ENCODE measurements around the gene CACNB4.

Gene CACNB4

DNA sequence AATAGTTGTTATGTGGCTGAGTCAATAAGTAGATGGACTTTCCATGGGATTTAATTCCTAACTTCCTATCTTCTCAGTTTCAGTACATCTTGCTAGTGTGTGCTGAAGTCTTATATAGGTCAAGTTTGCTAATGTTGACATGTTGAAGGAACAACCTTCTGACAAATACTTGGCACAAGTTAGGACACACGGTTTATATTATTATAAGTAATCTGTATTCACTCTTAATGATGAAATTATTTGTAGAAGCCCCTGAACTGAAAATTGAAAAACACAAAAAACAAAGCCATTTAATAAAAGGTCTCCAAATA is 289.8 kb downstream of the CACNB4 start:
- H2BK120ac ChIP-seq (ENCODE audit: insufficient read depth, low read length, poor library complexity) = no peak overlapping the region
- no peak overlapping the region for H3K4me2 ChIP-seq (ENCODE audit: low read length)
- H2AFZ ChIP-seq (ENCODE audit: insufficient read depth, low read length, poor library complexity) = no peak overlapping the region
- H3K9me3 ChIP-seq (ENCODE audit: insufficient read depth, low read depth, low read length) = no peaks in the 10 kb centered on the region
- no peak overlapping the region for H2BK5ac ChIP-seq (ENCODE audit: low read depth, low read length, poor library complexity)
- H3K23ac ChIP-seq (ENCODE audit: low read length) = no peak overlapping the region
- H3K4ac ChIP-seq (ENCODE audit: low read depth, low read length) = no peak overlapping the region
- WGBS (ENCODE audit: extremely low coverage, insufficient coverage, insufficient read length) = no CpG with 5 or more reads among the region's 1 CpG
- H3K18ac ChIP-seq (ENCODE audit: low read length) = no peak overlapping the region
- H3K4me3 ChIP-seq (ENCODE audit: low read depth, low read length) = no peak overlapping the region
- no peak overlapping the region for H3K27ac ChIP-seq (ENCODE audit: low read depth, low read length)
- H3K4me1 ChIP-seq (ENCODE audit: control insufficient read depth in 1 of 2, insufficient read depth in 2 of 2, low read length in 2 of 2) = no peaks in the 10 kb centered on the region
- DNase-seq = no peak
- H3K79me2 ChIP-seq (ENCODE audit: control insufficient read depth, insufficient read depth, low read length, poor library complexity) = no peaks in the 10 kb centered on the region
- H2AK5ac ChIP-seq (ENCODE audit: low read length) = no peak overlapping the region
- no peaks in the 10 kb centered on the region for H3K27me3 ChIP-seq (ENCODE audit: insufficient read depth, low read length)
- H4K91ac ChIP-seq (ENCODE audit: low read depth, low read length) = no peak overlapping the region
- H3K36me3 ChIP-seq (ENCODE audit: control insufficient read depth in 1 of 2, insufficient read depth in 2 of 2, low read length in 2 of 2) = peaks cover 11 to 12% of the 10 kb centered on the region in 2 experiments
- no peak overlapping the region for H3K9ac ChIP-seq (ENCODE audit: low read length)
- no peak overlapping the region for H4K8ac ChIP-seq (ENCODE audit: low read depth, low read length)
- H3K14ac ChIP-seq (ENCODE audit: low read length) = no peak overlapping the region
- H2BK12ac ChIP-seq (ENCODE audit: low read length) = no peak overlapping the region
- H3K79me1 ChIP-seq (ENCODE audit: low read length) = no peaks in the 10 kb centered on the region
- H4K12ac ChIP-seq (ENCODE audit: low read depth, low read length) = no peak overlapping the region

DNA sequence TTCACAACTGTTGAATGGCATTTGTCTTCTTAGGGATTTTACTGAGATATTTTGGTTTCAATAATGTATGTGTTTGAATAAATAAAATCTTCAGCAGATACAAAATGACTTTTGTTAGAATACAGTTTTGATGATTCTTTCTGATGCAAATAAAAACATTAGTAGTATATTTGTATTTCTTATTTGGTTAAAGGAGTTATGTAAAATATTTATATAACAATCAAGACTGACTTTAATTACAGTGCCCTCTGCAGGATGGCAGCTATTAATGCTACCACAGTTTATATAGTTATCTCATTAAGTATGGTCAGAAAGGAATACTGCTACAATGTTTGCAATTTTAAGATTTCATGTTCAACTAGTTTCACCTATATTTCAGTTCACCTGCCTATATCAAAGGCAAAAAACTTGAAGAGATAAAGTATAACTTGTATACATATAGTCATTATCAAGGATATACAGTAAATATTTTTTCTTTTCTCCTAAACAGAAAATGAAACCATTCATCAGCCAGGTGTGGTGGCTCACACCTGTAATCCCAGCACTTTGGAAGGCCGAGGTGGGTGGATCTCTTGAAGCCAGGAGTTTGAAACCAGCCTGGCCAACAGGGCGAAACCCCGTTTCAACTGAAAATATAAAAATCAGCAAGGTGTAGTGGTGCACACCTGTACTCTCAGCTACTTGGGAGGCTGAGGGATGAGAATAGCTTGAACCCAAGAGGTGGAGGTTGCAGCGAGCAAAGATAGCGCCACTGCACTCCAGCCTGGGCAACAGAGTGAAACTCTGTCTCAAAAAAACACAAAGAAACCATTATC is 290.4 kb downstream of the CACNB4 start:
- H3K9me3 ChIP-seq (ENCODE audit: insufficient read depth, low read depth, low read length) = no peaks in the 10 kb centered on the region
- H2AK5ac ChIP-seq (ENCODE audit: low read length) = no peak overlapping the region
- H4K12ac ChIP-seq (ENCODE audit: low read depth, low read length) = no peak overlapping the region
- H4K8ac ChIP-seq (ENCODE audit: low read depth, low read length) = no peak overlapping the region
- no peak overlapping the region for H3K14ac ChIP-seq (ENCODE audit: low read length)
- H3K27ac ChIP-seq (ENCODE audit: low read depth, low read length) = no peak overlapping the region
- no CpG with 5 or more reads among the region's 5 CpGs for WGBS (ENCODE audit: extremely low coverage, insufficient coverage, insufficient read length)
- H3K27me3 ChIP-seq (ENCODE audit: insufficient read depth, low read length) = no peaks in the 10 kb centered on the region
- H3K4me3 ChIP-seq (ENCODE audit: low read depth, low read length) = no peak overlapping the region
- H2BK12ac ChIP-seq (ENCODE audit: low read length) = no peak overlapping the region
- no peaks in the 10 kb centered on the region for H3K79me2 ChIP-seq (ENCODE audit: control insufficient read depth, insufficient read depth, low read length, poor library complexity)
- no peak overlapping the region for H3K18ac ChIP-seq (ENCODE audit: low read length)
- H2BK5ac ChIP-seq (ENCODE audit: low read depth, low read length, poor library complexity) = no peak overlapping the region
- H3K36me3 ChIP-seq (ENCODE audit: control insufficient read depth in 1 of 2, insufficient read depth in 2 of 2, low read length in 2 of 2) = peaks cover 11 to 13% of the 10 kb centered on the region in 2 experiments
- no peak overlapping the region for H3K4ac ChIP-seq (ENCODE audit: low read depth, low read length)
- no peaks in the 10 kb centered on the region for H3K79me1 ChIP-seq (ENCODE audit: low read length)
- no peaks in the 10 kb centered on the region for H3K4me1 ChIP-seq (ENCODE audit: control insufficient read depth in 1 of 2, insufficient read depth in 2 of 2, low read length in 2 of 2)
- H3K23ac ChIP-seq (ENCODE audit: low read length) = no peak overlapping the region
- no peak overlapping the region for H2AFZ ChIP-seq (ENCODE audit: insufficient read depth, low read length, poor library complexity)
- no peak overlapping the region for H3K4me2 ChIP-seq (ENCODE audit: low read length)
- no peak overlapping the region for H2BK120ac ChIP-seq (ENCODE audit: insufficient read depth, low read length, poor library complexity)
- DNase-seq = peak in 1 of 2 donors; percentile 34
- no peak overlapping the region for H4K91ac ChIP-seq (ENCODE audit: low read depth, low read length)
- H3K9ac ChIP-seq (ENCODE audit: low read length) = no peak overlapping the region

DNA sequence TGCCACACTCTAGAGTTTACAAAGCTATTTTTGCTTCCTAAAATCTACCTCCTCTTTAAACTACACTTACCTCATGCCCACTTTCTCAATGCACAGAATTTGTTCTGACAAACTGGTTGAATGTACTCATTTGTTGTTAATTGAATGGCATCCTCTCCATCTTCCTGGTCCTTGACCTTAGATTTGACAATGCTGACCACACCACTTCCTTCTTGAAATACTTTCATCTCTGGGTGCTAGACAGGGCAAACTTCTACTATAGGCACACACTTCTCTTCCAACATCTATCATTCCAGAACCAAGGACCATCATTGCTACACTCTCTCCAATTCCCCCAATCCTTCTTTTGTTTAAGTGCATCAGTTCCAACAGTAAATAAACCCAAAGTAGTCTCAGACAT is 292.9 kb downstream of the CACNB4 start:
- H3K14ac ChIP-seq (ENCODE audit: low read length) = no peak overlapping the region
- H3K9ac ChIP-seq (ENCODE audit: low read length) = no peak overlapping the region
- no peak overlapping the region for H3K23ac ChIP-seq (ENCODE audit: low read length)
- H2BK12ac ChIP-seq (ENCODE audit: low read length) = no peak overlapping the region
- no peak overlapping the region for H2AK5ac ChIP-seq (ENCODE audit: low read length)
- no peak overlapping the region for H3K18ac ChIP-seq (ENCODE audit: low read length)
- no peaks in the 10 kb centered on the region for H3K4me1 ChIP-seq (ENCODE audit: control insufficient read depth in 1 of 2, insufficient read depth in 2 of 2, low read length in 2 of 2)
- no peak overlapping the region for H3K4me2 ChIP-seq (ENCODE audit: low read length)
- H3K4ac ChIP-seq (ENCODE audit: low read depth, low read length) = no peak overlapping the region
- H3K4me3 ChIP-seq (ENCODE audit: low read depth, low read length) = no peak overlapping the region
- no peak overlapping the region for H2AFZ ChIP-seq (ENCODE audit: insufficient read depth, low read length, poor library complexity)
- H3K79me1 ChIP-seq (ENCODE audit: low read length) = no peaks in the 10 kb centered on the region
- no peaks in the 10 kb centered on the region for H3K9me3 ChIP-seq (ENCODE audit: insufficient read depth, low read depth, low read length)
- no peak overlapping the region for H4K91ac ChIP-seq (ENCODE audit: low read depth, low read length)
- H4K8ac ChIP-seq (ENCODE audit: low read depth, low read length) = no peak overlapping the region
- no peak overlapping the region for H3K27ac ChIP-seq (ENCODE audit: low read depth, low read length)
- H3K36me3 ChIP-seq (ENCODE audit: control insufficient read depth in 1 of 2, insufficient read depth in 2 of 2, low read length in 2 of 2) = peaks cover 9% of the 10 kb centered on the region in 2 experiments
- H2BK5ac ChIP-seq (ENCODE audit: low read depth, low read length, poor library complexity) = no peak overlapping the region
- no peak overlapping the region for H4K12ac ChIP-seq (ENCODE audit: low read depth, low read length)
- no peak overlapping the region for H2BK120ac ChIP-seq (ENCODE audit: insufficient read depth, low read length, poor library complexity)
- no peak for DNase-seq
- H3K79me2 ChIP-seq (ENCODE audit: control insufficient read depth, insufficient read depth, low read length, poor library complexity) = no peaks in the 10 kb centered on the region
- no peaks in the 10 kb centered on the region for H3K27me3 ChIP-seq (ENCODE audit: insufficient read depth, low read length)

DNA sequence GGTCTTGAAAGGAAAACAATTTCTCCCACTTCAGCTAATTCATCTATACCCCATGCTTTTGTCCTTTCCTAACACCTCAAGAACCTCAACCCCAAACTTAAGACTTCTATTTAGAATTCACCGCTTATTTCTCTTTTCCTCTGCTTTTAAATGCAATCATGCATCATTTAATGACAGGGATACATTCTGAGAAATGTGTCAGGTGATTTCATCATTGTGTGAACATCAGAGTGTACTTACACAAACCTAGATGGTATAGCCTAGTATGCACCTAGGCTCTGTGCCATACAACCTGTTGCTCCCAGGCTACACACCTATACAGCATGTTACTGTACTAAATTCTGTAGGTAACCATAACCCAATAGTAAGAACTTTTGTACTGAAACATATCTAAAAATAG is 293.5 kb downstream of the CACNB4 start:
- no peak overlapping the region for H4K8ac ChIP-seq (ENCODE audit: low read depth, low read length)
- no peak for DNase-seq
- no CpG with 5 or more reads among the region's 1 CpG for WGBS (ENCODE audit: extremely low coverage, insufficient coverage, insufficient read length)

More for the DNA sequence above, 293.5 kb downstream of the CACNB4 start:
- H4K12ac ChIP-seq (ENCODE audit: low read depth, low read length) = no peak overlapping the region
- H3K14ac ChIP-seq (ENCODE audit: low read length) = no peak overlapping the region
- H2BK12ac ChIP-seq (ENCODE audit: low read length) = no peak overlapping the region
- H3K9me3 ChIP-seq (ENCODE audit: insufficient read depth, low read depth, low read length) = no peaks in the 10 kb centered on the region
- no peak overlapping the region for H4K91ac ChIP-seq (ENCODE audit: low read depth, low read length)
- no peak overlapping the region for H2AFZ ChIP-seq (ENCODE audit: insufficient read depth, low read length, poor library complexity)
- H2BK120ac ChIP-seq (ENCODE audit: insufficient read depth, low read length, poor library complexity) = no peak overlapping the region
- no peaks in the 10 kb centered on the region for H3K79me2 ChIP-seq (ENCODE audit: control insufficient read depth, insufficient read depth, low read length, poor library complexity)
- no peak overlapping the region for H3K4ac ChIP-seq (ENCODE audit: low read depth, low read length)
- peaks cover 9% of the 10 kb centered on the region in 2 experiments for H3K36me3 ChIP-seq (ENCODE audit: control insufficient read depth in 1 of 2, insufficient read depth in 2 of 2, low read length in 2 of 2)
- no peak overlapping the region for H3K4me2 ChIP-seq (ENCODE audit: low read length)
- no peak overlapping the region for H3K27ac ChIP-seq (ENCODE audit: low read depth, low read length)
- no peak overlapping the region for H2BK5ac ChIP-seq (ENCODE audit: low read depth, low read length, poor library complexity)
- H3K9ac ChIP-seq (ENCODE audit: low read length) = no peak overlapping the region
- no peak overlapping the region for H3K4me3 ChIP-seq (ENCODE audit: low read depth, low read length)
- H3K79me1 ChIP-seq (ENCODE audit: low read length) = no peaks in the 10 kb centered on the region
- H2AK5ac ChIP-seq (ENCODE audit: low read length) = no peak overlapping the region
- no peak overlapping the region for H3K18ac ChIP-seq (ENCODE audit: low read length)
- H3K4me1 ChIP-seq (ENCODE audit: control insufficient read depth in 1 of 2, insufficient read depth in 2 of 2, low read length in 2 of 2) = no peaks in the 10 kb centered on the region
- H3K27me3 ChIP-seq (ENCODE audit: insufficient read depth, low read length) = no peaks in the 10 kb centered on the region
- H3K23ac ChIP-seq (ENCODE audit: low read length) = no peak overlapping the region
